Measurements from ENCODE around the gene CENPH. TPM values are rescaled to one million over a fixed set of nuclear protein-coding genes. Genes with fewer than 3 reads are reported as not detected.
"Not testable (repeated sequence)": the region's sequence is repeated elsewhere in the genome, so short reads cannot be mapped to it uniquely, and the experiment has no call there.

The CENPH gene
- total RNA-seq, 2 donors from 2014 or later = 3.9 to 5.9 TPM

DNA sequence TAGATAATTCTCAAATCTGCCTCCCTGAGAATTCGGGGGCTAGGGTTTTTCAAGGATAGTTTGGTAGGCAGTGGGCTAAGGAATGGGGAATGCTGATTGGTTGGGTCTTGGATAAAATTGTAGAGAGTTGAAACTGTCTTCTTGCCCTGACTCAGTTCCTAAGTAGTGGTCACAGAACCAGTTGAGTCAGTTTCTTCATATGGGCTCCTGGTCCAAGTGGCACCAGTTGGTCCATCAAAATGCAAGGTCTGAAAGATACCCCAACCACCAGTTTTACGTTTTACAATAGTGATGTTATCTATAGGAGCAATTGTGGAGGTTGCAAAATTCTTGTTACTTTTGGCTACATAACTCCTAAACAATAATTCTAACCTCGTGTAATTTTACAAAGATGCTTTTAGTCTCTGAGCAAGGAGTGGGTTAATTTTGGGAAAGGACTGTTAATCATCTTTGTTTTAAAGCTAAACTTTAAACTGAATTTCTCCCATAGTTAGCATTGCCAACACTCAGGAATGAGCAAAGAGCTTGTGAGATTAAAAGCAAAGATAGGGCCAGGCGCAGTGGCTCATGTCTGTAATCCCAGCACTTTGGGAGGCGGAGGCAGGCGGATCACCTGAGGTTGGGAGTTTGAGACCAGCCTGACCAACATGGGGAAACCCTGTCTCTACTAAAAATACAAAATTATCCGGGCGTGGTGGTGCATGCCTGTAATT lies 53.0 kb downstream of the CENPH start:
- ATAC-seq (no peak), DNase-seq (no peak)
- no peak overlapping the region for H3K4me3 Mint-ChIP-seq
- H3K27me3 Mint-ChIP-seq = no peaks in the 10 kb centered on the region
- no peaks in the 10 kb centered on the region for H3K9me3 ChIP-seq (ENCODE audit: control insufficient read depth, low read length, poor library complexity, severe bottlenecking)
- H3K36me3 Mint-ChIP-seq (ENCODE audit: low read depth) = peaks cover 9% of the 10 kb centered on the region
- H3K4me1 Mint-ChIP-seq = peaks cover 47% of the 10 kb centered on the region
- peak overlapping the region; percentile 49 for H3K27ac Mint-ChIP-seq

DNA sequence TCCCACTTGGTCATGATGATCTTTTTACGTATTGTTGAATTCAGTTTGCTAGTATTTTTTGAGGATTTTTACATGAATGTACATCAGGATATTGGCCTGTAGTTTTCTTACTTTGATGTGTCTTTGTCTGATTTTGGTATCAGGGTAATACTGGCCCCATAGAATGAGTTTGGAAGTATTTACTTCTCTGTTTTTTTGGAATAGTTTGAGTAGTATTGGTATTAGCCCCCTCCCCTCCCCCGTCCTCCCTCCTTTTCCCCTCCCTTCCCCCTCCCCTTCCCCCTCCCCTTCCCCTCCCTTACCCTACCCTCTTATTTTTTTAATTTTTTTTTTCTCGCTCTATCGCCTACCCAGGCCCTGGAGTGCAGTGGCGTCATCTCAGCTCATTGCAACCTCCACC lies 55.6 kb downstream of the CENPH start:
- Mint-ChIP-seq H3K27ac (no peak overlapping the region), H3K36me3 (ENCODE audit: low read depth) (peaks cover 8% of the 10 kb centered on the region), H3K4me1 (peaks cover 39% of the 10 kb centered on the region), H3K4me3 (no peak overlapping the region), H3K27me3 (no peaks in the 10 kb centered on the region)
- no peaks in the 10 kb centered on the region for H3K9me3 ChIP-seq (ENCODE audit: control insufficient read depth, low read length, poor library complexity, severe bottlenecking)
- ATAC-seq (no peak), DNase-seq (no peak)

DNA sequence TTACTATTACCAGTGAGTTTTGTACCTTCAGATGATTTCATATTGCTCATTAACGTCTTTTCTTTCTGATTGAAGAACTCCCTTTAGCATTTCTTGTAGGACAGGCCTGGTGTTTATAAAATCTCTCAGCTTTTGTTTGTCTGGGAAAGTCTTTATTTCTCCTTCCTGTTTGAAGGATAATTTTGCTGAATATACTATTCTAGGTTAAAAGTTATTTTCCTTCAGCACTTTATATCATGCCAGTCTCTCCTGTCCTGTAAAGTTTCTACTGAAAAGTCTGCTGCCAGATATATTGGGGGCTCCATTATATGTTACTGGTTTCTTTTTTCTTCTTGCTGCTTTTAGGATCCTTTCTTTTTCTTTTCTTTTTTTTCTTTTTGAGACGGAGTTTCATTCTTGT lies 58.6 kb downstream of the CENPH start:
- Mint-ChIP-seq H3K27ac (no peak overlapping the region), H3K4me1 (peaks cover 24% of the 10 kb centered on the region)

DNA sequence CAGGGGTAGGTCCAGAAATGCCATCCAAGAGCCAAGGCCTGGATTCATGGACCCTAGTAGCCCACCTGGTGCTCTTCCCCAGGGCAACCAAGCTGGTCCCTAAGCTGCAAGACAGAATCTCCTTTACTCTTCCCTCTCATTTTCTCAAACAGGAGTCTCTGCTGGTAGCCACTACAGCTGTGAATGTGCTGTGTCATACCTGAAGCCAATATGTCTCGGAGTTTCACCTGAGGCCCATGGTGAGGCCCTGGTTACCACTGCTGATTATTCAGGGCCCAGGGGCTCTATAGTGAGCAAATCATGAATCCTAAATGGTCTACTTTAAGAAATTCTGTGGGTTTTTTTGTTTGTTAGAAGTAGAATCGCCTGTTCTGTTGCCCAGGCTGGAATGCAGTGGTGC lies 61.2 kb downstream of the CENPH start:
- Mint-ChIP-seq H3K4me3 (no peak overlapping the region), H3K27me3 (no peaks in the 10 kb centered on the region), H3K27ac (no peak overlapping the region), H3K36me3 (ENCODE audit: low read depth) (peaks cover 2% of the 10 kb centered on the region), H3K4me1 (peaks cover 12% of the 10 kb centered on the region)
- no peak for DNase-seq
- no peak for ATAC-seq
- H3K9me3 ChIP-seq (ENCODE audit: control insufficient read depth, low read length, poor library complexity, severe bottlenecking) = no peaks in the 10 kb centered on the region

More for the DNA sequence above, 58.6 kb downstream of the CENPH start:
- no peak overlapping the region for H3K4me3 Mint-ChIP-seq
- peaks cover 2% of the 10 kb centered on the region for H3K36me3 Mint-ChIP-seq (ENCODE audit: low read depth)
- ATAC-seq (no peak), DNase-seq (no peak)
- no peaks in the 10 kb centered on the region for H3K9me3 ChIP-seq (ENCODE audit: control insufficient read depth, low read length, poor library complexity, severe bottlenecking)
- no peaks in the 10 kb centered on the region for H3K27me3 Mint-ChIP-seq

DNA sequence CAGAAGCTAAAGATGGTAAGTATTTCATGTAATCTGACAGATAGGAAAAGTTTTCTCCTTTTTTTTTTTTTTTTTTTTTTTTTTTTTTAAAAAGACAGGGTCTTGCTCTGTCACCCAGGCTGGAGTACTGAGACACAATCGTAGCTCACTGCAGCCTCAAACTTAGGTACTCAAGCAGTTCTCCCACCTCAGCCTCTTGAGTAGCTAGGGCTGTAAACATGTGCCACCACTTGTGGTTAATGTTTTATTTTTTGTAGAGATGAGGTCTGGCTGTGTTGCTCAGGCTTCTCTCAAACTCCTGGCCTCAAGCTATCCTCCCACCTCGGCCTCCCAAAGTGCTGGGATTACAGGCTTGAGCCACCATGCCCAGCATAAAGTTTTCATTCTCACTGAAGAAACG lies 63.1 kb downstream of the CENPH start:
- DNase-seq (no peak), ATAC-seq (no peak)
- H3K36me3 Mint-ChIP-seq (ENCODE audit: low read depth) = peaks cover 3% of the 10 kb centered on the region
- no peak overlapping the region for H3K27ac Mint-ChIP-seq
- peaks cover 4% of the 10 kb centered on the region for H3K4me1 Mint-ChIP-seq
- H3K4me3 Mint-ChIP-seq = no peak overlapping the region
- no peaks in the 10 kb centered on the region for H3K27me3 Mint-ChIP-seq
- no peaks in the 10 kb centered on the region for H3K9me3 ChIP-seq (ENCODE audit: control insufficient read depth, low read length, poor library complexity, severe bottlenecking)

DNA sequence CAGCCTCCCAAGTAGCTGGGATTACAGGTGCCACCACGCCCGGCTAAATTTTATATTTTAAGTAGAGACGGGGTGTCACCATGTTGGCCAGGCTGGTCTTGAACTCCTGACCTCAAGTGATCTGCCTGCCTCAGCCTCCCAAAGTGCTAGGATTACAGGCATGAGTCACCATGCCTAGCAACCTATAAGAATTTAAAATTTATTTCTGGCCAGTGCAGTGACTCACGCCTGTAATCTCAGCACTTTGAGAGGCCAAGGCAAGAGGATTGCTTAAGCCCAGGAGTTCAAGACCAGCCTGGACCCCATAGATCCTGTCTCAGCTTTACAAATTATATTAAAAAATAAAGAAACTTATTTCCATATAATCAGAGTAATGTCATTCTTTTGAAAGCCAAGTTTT lies 66.6 kb downstream of the CENPH start:
- not testable (repeated sequence) for DNase-seq; H3K27ac Mint-ChIP-seq; H3K4me3 Mint-ChIP-seq; H3K36me3 Mint-ChIP-seq (ENCODE audit: low read depth); ATAC-seq; H3K4me1 Mint-ChIP-seq; H3K27me3 Mint-ChIP-seq; H3K9me3 ChIP-seq (ENCODE audit: control insufficient read depth, low read length, poor library complexity, severe bottlenecking)

DNA sequence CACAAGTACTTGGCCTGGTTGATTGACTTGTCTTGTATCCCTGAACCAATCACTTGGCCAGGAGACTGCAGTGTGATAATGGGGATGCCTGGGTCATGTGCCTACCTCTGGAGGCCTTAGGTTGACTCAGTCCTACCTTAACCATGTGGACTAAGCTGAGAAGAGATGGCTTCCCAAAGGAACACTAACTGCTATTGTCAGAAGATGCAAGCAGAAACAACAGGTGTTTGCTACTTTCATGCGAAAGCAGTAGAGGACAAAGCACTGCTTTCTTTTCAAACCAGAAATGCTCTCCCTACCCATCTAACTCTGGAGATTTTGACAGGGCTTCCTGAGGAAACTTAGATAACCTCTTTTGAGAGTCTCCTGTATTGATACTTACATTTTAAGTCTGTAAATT lies 68.2 kb downstream of the CENPH start:
- Mint-ChIP-seq H3K4me1 (peaks cover 2% of the 10 kb centered on the region), H3K4me3 (no peak overlapping the region), H3K27ac (no peak overlapping the region), H3K27me3 (no peaks in the 10 kb centered on the region), H3K36me3 (ENCODE audit: low read depth) (peaks cover 9% of the 10 kb centered on the region)
- no peaks in the 10 kb centered on the region for H3K9me3 ChIP-seq (ENCODE audit: control insufficient read depth, low read length, poor library complexity, severe bottlenecking)
- DNase-seq = no peak
- no peak for ATAC-seq

Other genes with a start within 250 kb of the CENPH start
- gene SLC30A5, start 95.6 kb upstream of the CENPH start, total RNA-seq = 10 to 100 TPM; 17.7 to 18.6 TPM
- 1 to 10 TPM; 2.2 to 2.3 TPM for gene CCNB1, start 22.4 kb upstream of the CENPH start, total RNA-seq
- 10 to 100 TPM; 28.3 to 35.4 TPM for gene CDK7, start 45.3 kb downstream of the CENPH start, total RNA-seq
- gene CCDC125, start 143.2 kb downstream of the CENPH start, total RNA-seq = 1 to 10 TPM; 3.4 to 5.3 TPM
- 10 to 100 TPM in 1 of 2 donors, 1 to 10 TPM in 1; 8.8 to 12.6 TPM for gene AK6, start 179.9 kb downstream of the CENPH start, total RNA-seq
- gene TAF9, start 179.9 kb downstream of the CENPH start, total RNA-seq = 10 to 100 TPM; 44.3 to 45.5 TPM
- 10 to 100 TPM; 19.9 TPM for gene RAD17, start 180.2 kb downstream of the CENPH start, total RNA-seq
- under 1 TPM; 0.12 to 0.26 TPM for gene MARVELD2, start 225.5 kb downstream of the CENPH start, total RNA-seq